Fibroblast of mammary gland (primary cell): ENCODE results near the gene PEX14.
A peak's percentile ranks its signal among the peaks of the same experiment; 100 is the strongest.

Experiments
- DNase-seq: peaks from one replicate; pipeline ENCODE4 v3.0.0-alpha.2; 2010; ENCODE audit warnings: low read depth
- H3K4me3 ChIP-seq: 2 replicates; pipeline ENCODE4 v1.5.1; 2011; ENCODE audit warnings: low read depth, mild to moderate bottlenecking, low read length, moderate library complexity; ENCODE audit not compliant: control insufficient read depth
- TF ChIP-seq, protein P1 (sequence below): conservative IDR thresholded peaks from 2 replicates; pipeline ENCODE4 v1.5.1; 2011; ENCODE audit warnings: low read depth, low read length, inconsistent platforms; ENCODE audit not compliant: control insufficient read depth, insufficient read depth

Gene PEX14

DNA sequence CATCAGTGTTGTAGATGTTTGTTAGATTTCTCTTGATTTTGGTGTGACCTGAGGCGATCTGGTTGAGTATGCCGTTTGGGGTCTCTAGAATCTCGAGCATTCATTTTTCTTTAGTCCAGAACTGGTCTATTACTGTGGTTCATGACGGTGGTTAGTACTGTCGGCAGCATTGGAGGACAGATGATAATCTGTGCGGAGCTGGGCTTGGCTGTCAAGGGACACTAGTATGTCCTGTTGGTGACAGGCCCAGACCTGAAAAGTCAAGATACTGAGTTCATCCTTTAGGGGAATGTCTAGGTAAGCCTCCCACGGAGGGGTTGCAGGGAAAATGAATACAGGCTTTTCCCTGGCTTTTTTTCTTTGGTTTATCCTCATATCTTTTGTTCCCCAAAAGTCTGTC, 59.8 kb downstream of the PEX14 start:
- DNase-seq: no peak
- TF ChIP-seq, protein P1, sequence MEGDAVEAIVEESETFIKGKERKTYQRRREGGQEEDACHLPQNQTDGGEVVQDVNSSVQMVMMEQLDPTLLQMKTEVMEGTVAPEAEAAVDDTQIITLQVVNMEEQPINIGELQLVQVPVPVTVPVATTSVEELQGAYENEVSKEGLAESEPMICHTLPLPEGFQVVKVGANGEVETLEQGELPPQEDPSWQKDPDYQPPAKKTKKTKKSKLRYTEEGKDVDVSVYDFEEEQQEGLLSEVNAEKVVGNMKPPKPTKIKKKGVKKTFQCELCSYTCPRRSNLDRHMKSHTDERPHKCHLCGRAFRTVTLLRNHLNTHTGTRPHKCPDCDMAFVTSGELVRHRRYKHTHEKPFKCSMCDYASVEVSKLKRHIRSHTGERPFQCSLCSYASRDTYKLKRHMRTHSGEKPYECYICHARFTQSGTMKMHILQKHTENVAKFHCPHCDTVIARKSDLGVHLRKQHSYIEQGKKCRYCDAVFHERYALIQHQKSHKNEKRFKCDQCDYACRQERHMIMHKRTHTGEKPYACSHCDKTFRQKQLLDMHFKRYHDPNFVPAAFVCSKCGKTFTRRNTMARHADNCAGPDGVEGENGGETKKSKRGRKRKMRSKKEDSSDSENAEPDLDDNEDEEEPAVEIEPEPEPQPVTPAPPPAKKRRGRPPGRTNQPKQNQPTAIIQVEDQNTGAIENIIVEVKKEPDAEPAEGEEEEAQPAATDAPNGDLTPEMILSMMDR: no peak
- H3K4me3 ChIP-seq: no peak overlapping the region

DNA sequence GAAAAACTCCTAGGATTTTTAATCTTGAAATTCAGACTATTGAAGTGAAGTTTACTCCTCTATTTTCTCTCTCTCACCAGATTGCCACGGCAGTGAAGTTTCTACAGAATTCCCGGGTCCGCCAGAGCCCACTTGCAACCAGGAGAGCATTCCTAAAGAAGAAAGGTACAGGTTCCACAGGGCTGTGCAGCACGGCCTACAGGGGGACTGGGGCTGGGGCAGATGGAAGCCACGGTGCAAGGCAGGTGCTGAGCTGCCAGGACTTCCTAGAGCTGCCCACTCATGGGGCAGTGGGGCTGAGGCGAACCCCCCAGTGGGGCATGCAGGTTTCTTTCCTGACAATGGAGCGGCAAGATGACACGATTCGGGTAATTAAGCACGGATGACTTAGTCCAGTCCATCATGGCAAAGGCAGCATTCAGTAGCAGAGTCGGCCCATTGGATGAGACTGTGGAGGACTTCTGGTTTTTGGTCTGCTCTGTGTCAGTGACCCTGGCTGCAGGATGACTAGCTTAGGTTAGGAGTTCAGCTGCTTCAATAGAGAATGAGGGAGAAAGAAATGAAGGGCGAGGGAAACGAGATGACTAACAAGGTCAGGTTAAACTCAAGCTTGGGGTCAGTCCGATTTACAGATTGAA, 61.5 kb downstream of the PEX14 start:
- TF ChIP-seq, protein P1: no peak
- H3K4me3 ChIP-seq: no peak overlapping the region
- DNase-seq: no peak

DNA sequence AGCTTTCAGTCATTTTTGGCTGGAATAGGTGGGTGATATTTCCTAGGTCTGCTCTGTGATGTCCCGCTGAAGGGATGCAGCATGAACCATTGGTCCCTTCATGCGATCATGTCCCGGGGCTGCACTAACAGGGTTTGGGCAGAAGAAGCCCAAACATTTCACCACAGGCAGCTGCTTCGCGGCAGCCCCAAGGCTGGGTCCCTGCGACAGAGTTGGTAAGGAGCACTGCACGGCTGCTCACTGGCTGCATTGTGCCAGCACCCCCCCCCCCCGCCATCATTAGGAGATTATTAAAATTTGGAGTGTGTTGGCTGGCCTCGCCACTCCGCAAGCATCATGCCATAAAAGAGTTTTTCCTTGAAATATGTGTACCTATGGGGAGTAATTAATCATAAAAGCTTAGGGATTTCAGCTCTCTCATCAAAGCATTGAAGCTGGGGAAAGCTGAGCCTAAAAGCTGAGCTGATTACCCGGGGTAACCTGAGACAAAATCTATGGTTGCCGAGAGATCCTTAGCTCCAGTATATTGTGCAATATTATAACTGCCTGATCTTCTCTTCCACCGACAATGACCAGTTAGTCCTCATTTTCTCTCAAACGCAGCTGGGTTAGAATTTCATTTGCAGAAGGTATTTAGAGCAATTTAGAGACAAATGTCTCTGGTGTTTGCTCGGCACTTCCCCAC, 62.5 kb downstream of the PEX14 start:
- TF ChIP-seq, protein P1: no peak
- no peak for DNase-seq
- H3K4me3 ChIP-seq: no peak overlapping the region

DNA sequence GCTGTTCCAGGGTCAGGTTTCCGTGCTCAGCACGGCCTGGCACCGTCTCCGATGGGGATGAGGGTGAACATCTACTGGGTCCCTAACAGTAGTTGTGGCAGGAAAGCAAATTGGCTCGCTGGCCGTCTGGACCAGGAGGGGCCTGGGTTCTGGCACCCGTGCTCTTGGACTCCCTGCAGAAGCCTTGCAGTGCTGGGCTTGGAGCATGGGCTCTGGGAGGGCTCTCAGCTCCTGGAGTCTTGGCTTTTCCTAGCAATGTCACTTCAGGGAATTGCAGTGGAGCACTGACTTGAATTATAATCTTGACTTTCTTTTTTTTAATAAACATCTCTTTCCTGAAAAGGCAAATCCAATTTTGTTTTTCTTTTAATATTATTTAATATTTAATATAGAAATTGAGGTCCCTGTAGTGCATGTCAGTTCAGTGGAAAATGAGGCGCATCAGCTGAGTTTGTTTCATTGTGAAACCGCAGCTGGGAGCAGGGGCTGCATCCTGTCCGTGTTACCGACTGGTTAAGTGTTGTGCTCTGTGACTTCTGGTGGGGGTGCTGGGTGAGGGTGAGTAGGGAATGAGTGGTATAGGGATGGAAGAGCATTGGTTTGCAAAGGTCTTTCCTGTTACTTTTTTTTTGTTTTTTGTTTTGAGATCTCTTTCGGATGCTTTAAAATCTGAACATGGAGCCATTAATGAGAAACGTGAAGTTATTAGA, 64.1 kb downstream of the PEX14 start:
- TF ChIP-seq, protein P1: no peak
- peak; percentile 14 for DNase-seq

DNA sequence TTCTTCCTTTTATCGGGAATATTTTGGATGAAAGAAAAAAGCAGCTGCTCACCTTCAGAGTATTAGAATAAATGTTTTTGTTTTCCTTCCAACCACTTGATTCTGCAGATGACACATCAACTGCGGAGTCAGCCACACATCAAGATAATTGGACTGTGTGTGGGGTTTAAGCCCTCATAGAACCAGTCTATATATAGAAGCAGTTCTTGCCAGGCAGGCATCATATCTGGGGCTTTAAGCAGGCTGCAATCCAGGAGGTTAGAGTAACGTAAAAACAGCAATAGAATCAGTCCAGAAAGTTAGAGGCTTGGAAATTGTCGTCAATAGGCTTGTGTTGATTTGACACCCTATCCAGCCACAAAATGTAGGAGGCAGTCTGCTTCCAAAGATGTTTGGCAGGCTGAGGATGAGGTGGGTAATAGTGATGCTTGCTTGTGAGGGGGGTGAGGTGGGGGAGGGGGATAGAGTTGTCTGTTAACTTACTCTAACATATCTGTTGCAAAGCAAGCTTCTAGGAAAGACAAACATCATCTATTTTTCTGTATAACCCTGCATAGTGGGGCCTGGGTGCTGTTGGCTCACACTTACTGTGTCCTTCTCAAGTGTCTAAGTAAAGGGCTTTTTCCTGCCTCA, 64.8 kb downstream of the PEX14 start:
- H3K4me3 ChIP-seq: no peak overlapping the region
- TF ChIP-seq, protein P1: no peak
- peak; percentile 38 for DNase-seq

More for the DNA sequence above, 64.1 kb downstream of the PEX14 start:
- no peak overlapping the region for H3K4me3 ChIP-seq

DNA sequence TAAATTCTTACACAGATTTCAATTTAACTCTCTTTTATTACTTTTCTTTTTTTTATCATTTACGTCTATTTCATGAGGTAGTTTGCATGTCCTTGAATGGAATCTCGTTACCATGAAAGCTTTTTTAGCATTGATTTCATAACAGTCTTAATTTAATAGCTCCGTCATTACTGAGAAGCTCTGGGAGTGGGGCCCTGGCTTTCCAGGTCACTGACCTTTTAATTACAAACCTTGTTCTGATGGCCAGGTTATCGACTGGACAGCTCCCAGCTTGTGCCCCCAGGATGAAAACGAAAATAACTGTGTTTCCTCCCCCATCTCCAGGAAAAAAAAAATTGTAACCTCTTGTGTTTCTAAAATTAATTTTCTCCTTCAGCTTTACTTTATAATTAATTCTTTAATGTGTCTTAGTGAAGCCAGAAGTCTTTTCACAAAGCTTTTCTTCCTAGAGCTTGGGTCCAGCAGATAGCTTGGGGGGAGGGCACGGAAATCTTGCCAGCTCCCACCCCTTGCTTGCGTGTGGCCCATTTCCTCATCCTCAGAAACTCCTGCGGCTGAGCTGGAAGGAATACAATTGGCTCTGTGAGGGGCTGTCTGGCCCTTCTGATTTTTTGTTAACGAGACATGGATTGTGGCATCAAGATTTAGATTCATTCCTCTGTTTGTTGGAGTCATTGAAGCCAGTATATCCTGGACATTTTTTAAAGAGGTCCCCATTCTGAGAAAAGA, 65.7 kb downstream of the PEX14 start:
- H3K4me3 ChIP-seq: no peak overlapping the region
- DNase-seq: no peak
- TF ChIP-seq, protein P1: no peak
